HepG2 (cell line): ENCODE data around the gene BICRAL. TPM values are rescaled to one million over a fixed set of nuclear protein-coding genes. Genes with fewer than 3 reads are reported as not detected.

ENCODE experiments used
- ATAC-seq: fragments of 200-7000 bp; cut with Tn5 transposase; 3 replicates; pipeline ENCODE4 v1.9.1; 2020; ENCODE audit warnings: mild to moderate bottlenecking, moderate library complexity
- BruUV-seq: library from RNA; stranded (reverse); fragments of 400-500 nt; replicated peaks from 2 replicates; lab custom pipeline; 2021; lab: Mats Ljungman, UMichigan
- CTCF ChIA-PET: fragments of 300-600 bp; formaldehyde crosslinking; extraction: SDS; loops from one replicate; lab custom pipeline; 2021; ENCODE audit warnings: low total read pairs, inconsistent platforms, low intra/inter-chr PET ratio; lab: Yijun Ruan, JAX
- POLR2A ChIA-PET: fragments of 350-600 bp; sonication (Branson Sonifier 250); formaldehyde crosslinking; loops from one replicate; lab custom pipeline; 2020; ENCODE audit warnings: antibody characterized with exemption, inconsistent platforms; lab: Yijun Ruan, JAX
- DNase-seq: peaks from one replicate; pipeline ENCODE4 v3.0.0-alpha.2; 2015; ENCODE audit warnings: low spot score
- FAIRE-seq: peaks from 3 replicates; lab custom pipeline; 2011; peaks lifted over from hg19 to GRCh38; lab: Jason Lieb, UNC
- H2AFZ ChIP-seq: one replicate; pipeline ENCODE4 v1.6.1; 2011; ENCODE audit warnings: low read length, inconsistent platforms
- H3K27ac ChIP-seq: fragments of 300-600 bp; 3 replicates; pipeline ENCODE4 v1.8.0; 2011; ENCODE audit warnings: mixed run types, mild to moderate bottlenecking, mixed read lengths, low read length, inconsistent platforms; ENCODE audit not compliant: insufficient read depth; ENCODE audit errors: extremely low read length
- H3K27me3 ChIP-seq, 2 experiments: fragments of 200-600 bp in 1 of 2; 2 replicates in 1 of 2; 3 replicates in 1 of 2; pipeline versions ENCODE4 v1.6.0 to v1.8.0; 2011; ENCODE audit warnings: low read length in 2 of 2, mild to moderate bottlenecking in 2 of 2, moderate library complexity in 2 of 2, inconsistent platforms in 1 of 2; ENCODE audit not compliant: insufficient read depth in 2 of 2, control insufficient read depth in 1 of 2
- H3K36me3 ChIP-seq, 2 experiments: fragments of 200-600 bp in 1 of 2; replicated peaks in 1 of 2; 2 replicates in 1 of 2; 3 replicates in 1 of 2; pipeline versions ENCODE4 v1.5.1 to v1.8.0; 2011; ENCODE audit warnings: low read length in 2 of 2, inconsistent platforms in 1 of 2; ENCODE audit not compliant: insufficient read depth in 2 of 2, control insufficient read depth in 1 of 2
- H3K4me1 ChIP-seq: 2 replicates; pipeline ENCODE4 v1.5.1; 2012; ENCODE audit warnings: low read length, inconsistent platforms; ENCODE audit not compliant: insufficient read depth
- H3K4me2 ChIP-seq: 2 replicates; pipeline ENCODE4 v1.6.0; 2011; ENCODE audit warnings: low read depth, low read length, inconsistent platforms
- H3K4me3 ChIP-seq, 3 experiments: fragments of 200-600 bp in 1 of 3; sonication (generic), shearing (Covaris generic) in 1 of 3; replicated peaks in 1 of 3; 2 replicates each; pipeline ENCODE4 v1.5.1; 2011 to 2016; ENCODE audit warnings: low read length in 3 of 3, inconsistent platforms in 2 of 3, low read depth in 2 of 3, mild to moderate bottlenecking in 2 of 3, control low read depth in 1 of 3, mixed read lengths in 1 of 3; ENCODE audit not compliant: insufficient read depth in 1 of 3
- H3K79me2 ChIP-seq: one replicate; pipeline ENCODE4 v1.6.1; 2011; ENCODE audit warnings: low read length, inconsistent platforms; ENCODE audit not compliant: insufficient read depth
- H3K9ac ChIP-seq: 2 replicates; pipeline ENCODE4 v1.6.0; 2011; ENCODE audit warnings: mild to moderate bottlenecking, low read depth, low read length, inconsistent platforms; ENCODE audit not compliant: insufficient read depth
- H3K9me3 ChIP-seq: 2 replicates; pipeline ENCODE4 v1.5.1; 2012; ENCODE audit warnings: mild to moderate bottlenecking, low read length
- H4K20me1 ChIP-seq: 2 replicates; pipeline ENCODE4 v1.6.0; 2011; ENCODE audit warnings: inconsistent platforms, mild to moderate bottlenecking, low read length, moderate library complexity; ENCODE audit not compliant: insufficient read depth
- ATF7 ChIP-seq, 2 experiments: fragments of 450-650 bp in 1 of 2; sonication (generic) in 1 of 2; formaldehyde crosslinking in 1 of 2; IDR thresholded peaks; 2 replicates each; pipeline versions ENCODE4 v1.4.0 to v1.6.1; 2016 to 2020; ENCODE audit warnings: antibody characterized with exemption in 1 of 2, mild to moderate bottlenecking in 1 of 2, missing genetic modification reagents in 1 of 2
- GABPA ChIP-seq, 2 experiments: IDR thresholded peaks; 2 replicates each; pipeline ENCODE4 v1.6.1; 2011 to 2016; ENCODE audit warnings: low read depth in 2 of 2, low read length in 1 of 2, missing biosample characterization in 1 of 2, missing genetic modification characterization in 1 of 2
- HES4 ChIP-seq: sonication (generic); formaldehyde crosslinking; IDR thresholded peaks from 2 replicates; pipeline ENCODE4 v1.9.0; 2021; ENCODE audit warnings: mild to moderate bottlenecking, missing genetic modification reagents, borderline replicate concordance
- NFYB ChIP-seq: sonication (generic); formaldehyde crosslinking; IDR thresholded peaks from 2 replicates; pipeline ENCODE4 v1.4.0; 2020; ENCODE audit warnings: missing genetic modification reagents
- WGBS: methylation state at CpG from one replicate; pipeline ENCODE4 v1.1.6; 2017; ENCODE audit warnings: low lambda C conversion rate; 5-methylcytosine and 5-hydroxymethylcytosine counted together
- in situ Hi-C: cut with HindIII; loops from 2 replicates; pipeline ENCODE4 v1.10.0; 2017; ENCODE audit warnings: low pct_unique_long_range_greater_than_20kb; ENCODE audit not compliant: extremely low pct_ligation_motif_present
- intact Hi-C: fragments of 100-400 bp; cut with micrococcal nuclease; formaldehyde crosslinking; loops from one replicate; pipeline ENCODE4 v1.10.0; 2022; ENCODE audit not compliant: unreplicated experiment
- polyA plus RNA-seq, 8 experiments: library from polyadenylated mRNA; depleted of rRNA in 3 of 8; stranded (reverse) in 7 of 8; unstranded in 1 of 8; fragments of >200 nt; fragmentation: Illumina TruSeq in 4 of 8; extraction: Trizol in 4 of 8; gene quantifications; 2 replicates each; pipeline versions ENCODE4 v1.2.1 to v1.2.3, GENCODE V29; 2011 to 2016; ENCODE audit warnings: low read depth in 4 of 8, missing spikeins in 1 of 8, mixed read lengths in 1 of 8; ENCODE audit not compliant: insufficient read depth in 1 of 8
- total RNA-seq, 5 experiments: library from RNA; depleted of rRNA; stranded (reverse); fragments of >200 nt; fragmentation: Illumina TruSeq; extraction: Trizol; gene quantifications; 2 replicates each; pipeline ENCODE4 v1.2.3, GENCODE V29; 2016; ENCODE audit warnings: low read depth in 1 of 5
- TF ChIP-seq, protein P1 (sequence below): sonication (generic); formaldehyde crosslinking; IDR thresholded peaks from 2 replicates; pipeline ENCODE4 v1.9.0; 2021; ENCODE audit warnings: missing genetic modification reagents, borderline replicate concordance
- TF ChIP-seq, protein P2 (sequence below): sonication (generic); formaldehyde crosslinking; IDR thresholded peaks from 2 replicates; pipeline ENCODE4 v1.4.0; 2020; ENCODE audit warnings: missing genetic modification reagents
- TF ChIP-seq, protein P3 (sequence below): sonication (generic); formaldehyde crosslinking; IDR thresholded peaks from 2 replicates; pipeline ENCODE4 v1.5.0; 2020; ENCODE audit warnings: mild to moderate bottlenecking, missing genetic modification reagents, borderline replicate concordance

BICRAL gene
- total and polyA plus RNA-seq, 2 of the 13 experiments (the other 11 are each of a cell fraction or from before 2014, with no cell fraction given), result 5.0 to 13.5 TPM

DNA sequence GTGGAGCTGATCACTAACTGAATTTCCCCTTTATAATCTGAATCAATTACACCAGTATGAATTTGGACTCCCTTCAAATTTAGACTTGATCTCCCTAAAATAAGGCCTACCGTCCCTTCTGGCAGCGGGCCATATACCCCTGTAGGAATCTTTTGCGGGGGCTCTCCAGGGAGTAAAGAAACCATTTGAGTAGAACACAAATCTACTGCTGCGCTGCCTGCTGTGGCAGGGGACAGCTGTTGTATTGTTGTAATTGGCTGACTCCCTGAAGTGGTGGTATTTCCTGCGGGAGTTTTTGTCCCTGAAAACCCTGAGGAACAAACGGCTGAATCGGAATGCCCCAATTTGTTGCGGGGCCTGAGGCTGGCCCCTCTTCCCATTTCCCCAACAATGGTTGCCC lies 118.0 kb downstream of the BICRAL start:
- no peak overlapping the region for H3K27ac ChIP-seq
- H3K4me3 ChIP-seq, result no peak overlapping the region
- ATAC-seq (no peak), DNase-seq (no peak), FAIRE-seq (no peak)
- no TSS peak for BruUV-seq
- no peak overlapping the region for H3K4me2 ChIP-seq
- H3K27me3 ChIP-seq, result no peaks in the 10 kb centered on the region
- WGBS, result 71% methylated on average over 8 of the region's 8 CpGs
- TF ChIP-seq, protein P1, sequence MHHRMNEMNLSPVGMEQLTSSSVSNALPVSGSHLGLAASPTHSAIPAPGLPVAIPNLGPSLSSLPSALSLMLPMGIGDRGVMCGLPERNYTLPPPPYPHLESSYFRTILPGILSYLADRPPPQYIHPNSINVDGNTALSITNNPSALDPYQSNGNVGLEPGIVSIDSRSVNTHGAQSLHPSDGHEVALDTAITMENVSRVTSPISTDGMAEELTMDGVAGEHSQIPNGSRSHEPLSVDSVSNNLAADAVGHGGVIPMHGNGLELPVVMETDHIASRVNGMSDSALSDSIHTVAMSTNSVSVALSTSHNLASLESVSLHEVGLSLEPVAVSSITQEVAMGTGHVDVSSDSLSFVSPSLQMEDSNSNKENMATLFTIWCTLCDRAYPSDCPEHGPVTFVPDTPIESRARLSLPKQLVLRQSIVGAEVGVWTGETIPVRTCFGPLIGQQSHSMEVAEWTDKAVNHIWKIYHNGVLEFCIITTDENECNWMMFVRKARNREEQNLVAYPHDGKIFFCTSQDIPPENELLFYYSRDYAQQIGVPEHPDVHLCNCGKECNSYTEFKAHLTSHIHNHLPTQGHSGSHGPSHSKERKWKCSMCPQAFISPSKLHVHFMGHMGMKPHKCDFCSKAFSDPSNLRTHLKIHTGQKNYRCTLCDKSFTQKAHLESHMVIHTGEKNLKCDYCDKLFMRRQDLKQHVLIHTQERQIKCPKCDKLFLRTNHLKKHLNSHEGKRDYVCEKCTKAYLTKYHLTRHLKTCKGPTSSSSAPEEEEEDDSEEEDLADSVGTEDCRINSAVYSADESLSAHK (CRISPR knock-in tag), result no peak
- no peak for TF ChIP-seq GABPA (IDR thresholded peaks at IDR 0.05; ENCODE audit: low read depth, low read length)
- TF ChIP-seq GABPA (CRISPR knock-in tag; IDR thresholded peaks at IDR 0.05; ENCODE audit: low read depth), result no peak
- no peak for TF ChIP-seq ATF7 (IDR thresholded peaks at IDR 0.05)
- no peak for TF ChIP-seq ATF7 (CRISPR knock-in tag; IDR thresholded peaks at IDR 0.05)
- TF ChIP-seq, protein P2, sequence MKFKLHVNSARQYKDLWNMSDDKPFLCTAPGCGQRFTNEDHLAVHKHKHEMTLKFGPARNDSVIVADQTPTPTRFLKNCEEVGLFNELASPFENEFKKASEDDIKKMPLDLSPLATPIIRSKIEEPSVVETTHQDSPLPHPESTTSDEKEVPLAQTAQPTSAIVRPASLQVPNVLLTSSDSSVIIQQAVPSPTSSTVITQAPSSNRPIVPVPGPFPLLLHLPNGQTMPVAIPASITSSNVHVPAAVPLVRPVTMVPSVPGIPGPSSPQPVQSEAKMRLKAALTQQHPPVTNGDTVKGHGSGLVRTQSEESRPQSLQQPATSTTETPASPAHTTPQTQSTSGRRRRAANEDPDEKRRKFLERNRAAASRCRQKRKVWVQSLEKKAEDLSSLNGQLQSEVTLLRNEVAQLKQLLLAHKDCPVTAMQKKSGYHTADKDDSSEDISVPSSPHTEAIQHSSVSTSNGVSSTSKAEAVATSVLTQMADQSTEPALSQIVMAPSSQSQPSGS (CRISPR knock-in tag), result no peak
- TF ChIP-seq NFYB (CRISPR knock-in tag), result no peak
- TF ChIP-seq, protein P3, sequence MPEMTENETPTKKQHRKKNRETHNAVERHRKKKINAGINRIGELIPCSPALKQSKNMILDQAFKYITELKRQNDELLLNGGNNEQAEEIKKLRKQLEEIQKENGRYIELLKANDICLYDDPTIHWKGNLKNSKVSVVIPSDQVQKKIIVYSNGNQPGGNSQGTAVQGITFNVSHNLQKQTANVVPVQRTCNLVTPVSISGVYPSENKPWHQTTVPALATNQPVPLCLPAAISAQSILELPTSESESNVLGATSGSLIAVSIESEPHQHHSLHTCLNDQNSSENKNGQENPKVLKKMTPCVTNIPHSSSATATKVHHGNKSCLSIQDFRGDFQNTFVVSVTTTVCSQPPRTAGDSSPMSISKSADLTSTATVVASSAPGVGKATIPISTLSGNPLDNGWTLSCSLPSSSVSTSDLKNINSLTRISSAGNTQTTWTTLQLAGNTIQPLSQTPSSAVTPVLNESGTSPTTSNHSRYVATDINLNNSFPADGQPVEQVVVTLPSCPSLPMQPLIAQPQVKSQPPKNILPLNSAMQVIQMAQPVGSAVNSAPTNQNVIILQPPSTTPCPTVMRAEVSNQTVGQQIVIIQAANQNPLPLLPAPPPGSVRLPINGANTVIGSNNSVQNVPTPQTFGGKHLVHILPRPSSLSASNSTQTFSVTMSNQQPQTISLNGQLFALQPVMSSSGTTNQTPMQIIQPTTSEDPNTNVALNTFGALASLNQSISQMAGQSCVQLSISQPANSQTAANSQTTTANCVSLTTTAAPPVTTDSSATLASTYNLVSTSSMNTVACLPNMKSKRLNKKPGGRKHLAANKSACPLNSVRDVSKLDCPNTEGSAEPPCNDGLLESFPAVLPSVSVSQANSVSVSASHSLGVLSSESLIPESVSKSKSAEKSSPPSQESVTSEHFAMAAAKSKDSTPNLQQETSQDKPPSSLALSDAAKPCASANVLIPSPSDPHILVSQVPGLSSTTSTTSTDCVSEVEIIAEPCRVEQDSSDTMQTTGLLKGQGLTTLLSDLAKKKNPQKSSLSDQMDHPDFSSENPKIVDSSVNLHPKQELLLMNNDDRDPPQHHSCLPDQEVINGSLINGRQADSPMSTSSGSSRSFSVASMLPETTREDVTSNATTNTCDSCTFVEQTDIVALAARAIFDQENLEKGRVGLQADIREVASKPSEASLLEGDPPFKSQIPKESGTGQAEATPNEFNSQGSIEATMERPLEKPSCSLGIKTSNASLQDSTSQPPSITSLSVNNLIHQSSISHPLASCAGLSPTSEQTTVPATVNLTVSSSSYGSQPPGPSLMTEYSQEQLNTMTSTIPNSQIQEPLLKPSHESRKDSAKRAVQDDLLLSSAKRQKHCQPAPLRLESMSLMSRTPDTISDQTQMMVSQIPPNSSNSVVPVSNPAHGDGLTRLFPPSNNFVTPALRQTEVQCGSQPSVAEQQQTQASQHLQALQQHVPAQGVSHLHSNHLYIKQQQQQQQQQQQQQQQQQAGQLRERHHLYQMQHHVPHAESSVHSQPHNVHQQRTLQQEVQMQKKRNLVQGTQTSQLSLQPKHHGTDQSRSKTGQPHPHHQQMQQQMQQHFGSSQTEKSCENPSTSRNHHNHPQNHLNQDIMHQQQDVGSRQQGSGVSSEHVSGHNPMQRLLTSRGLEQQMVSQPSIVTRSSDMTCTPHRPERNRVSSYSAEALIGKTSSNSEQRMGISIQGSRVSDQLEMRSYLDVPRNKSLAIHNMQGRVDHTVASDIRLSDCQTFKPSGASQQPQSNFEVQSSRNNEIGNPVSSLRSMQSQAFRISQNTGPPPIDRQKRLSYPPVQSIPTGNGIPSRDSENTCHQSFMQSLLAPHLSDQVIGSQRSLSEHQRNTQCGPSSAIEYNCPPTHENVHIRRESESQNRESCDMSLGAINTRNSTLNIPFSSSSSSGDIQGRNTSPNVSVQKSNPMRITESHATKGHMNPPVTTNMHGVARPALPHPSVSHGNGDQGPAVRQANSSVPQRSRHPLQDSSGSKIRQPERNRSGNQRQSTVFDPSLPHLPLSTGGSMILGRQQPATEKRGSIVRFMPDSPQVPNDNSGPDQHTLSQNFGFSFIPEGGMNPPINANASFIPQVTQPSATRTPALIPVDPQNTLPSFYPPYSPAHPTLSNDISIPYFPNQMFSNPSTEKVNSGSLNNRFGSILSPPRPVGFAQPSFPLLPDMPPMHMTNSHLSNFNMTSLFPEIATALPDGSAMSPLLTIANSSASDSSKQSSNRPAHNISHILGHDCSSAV (CRISPR knock-in tag), result no peak
- no peak for TF ChIP-seq HES4 (CRISPR knock-in tag)
- intact Hi-C loops, result loop anchor here (1.0 to 5.0 kb wide), 4 partner anchors 23 to 239 kb away; partner anchors contain the start of gene PEX6
- no peak overlapping the region for H3K9ac ChIP-seq
- H4K20me1 ChIP-seq, result no peaks in the 10 kb centered on the region
- peaks cover 29% of the 10 kb centered on the region for H3K4me1 ChIP-seq
- ChIA-PET CTCF (interaction anchor here (2.5 kb wide), 1 partner anchor 239 kb away, joined by 15 read pairs; no protein-coding TSS in a partner anchor), POLR2A (interaction anchor here (1.0 kb wide), 1 partner anchor 20 kb away, joined by 4 read pairs; the partner anchor contains the start of gene RPL7L1)
- no peaks in the 10 kb centered on the region for H3K9me3 ChIP-seq
- no peaks in the 10 kb centered on the region for H3K79me2 ChIP-seq
- H3K36me3 ChIP-seq, result no peaks in the 10 kb centered on the region
- H2AFZ ChIP-seq, result no peak overlapping the region
- in situ Hi-C loops, result loop anchor here (5.0 kb wide), 1 partner anchor 242 kb away; no protein-coding TSS in a partner anchor
